Camera-type eye (tissue), 1 donor: ENCODE results near the gene MFN1. TPM values are rescaled to one million over a fixed set of nuclear protein-coding genes. Genes with fewer than 3 reads are reported as not detected.

Experiments
- total RNA-seq: library from RNA; depleted of rRNA; stranded (reverse); fragments of >200 nt; gene quantifications from one replicate; pipeline ENCODE4 v1.2.3, GENCODE V29; 2014

Gene MFN1
- total RNA-seq = 70.6 TPM

DNA sequence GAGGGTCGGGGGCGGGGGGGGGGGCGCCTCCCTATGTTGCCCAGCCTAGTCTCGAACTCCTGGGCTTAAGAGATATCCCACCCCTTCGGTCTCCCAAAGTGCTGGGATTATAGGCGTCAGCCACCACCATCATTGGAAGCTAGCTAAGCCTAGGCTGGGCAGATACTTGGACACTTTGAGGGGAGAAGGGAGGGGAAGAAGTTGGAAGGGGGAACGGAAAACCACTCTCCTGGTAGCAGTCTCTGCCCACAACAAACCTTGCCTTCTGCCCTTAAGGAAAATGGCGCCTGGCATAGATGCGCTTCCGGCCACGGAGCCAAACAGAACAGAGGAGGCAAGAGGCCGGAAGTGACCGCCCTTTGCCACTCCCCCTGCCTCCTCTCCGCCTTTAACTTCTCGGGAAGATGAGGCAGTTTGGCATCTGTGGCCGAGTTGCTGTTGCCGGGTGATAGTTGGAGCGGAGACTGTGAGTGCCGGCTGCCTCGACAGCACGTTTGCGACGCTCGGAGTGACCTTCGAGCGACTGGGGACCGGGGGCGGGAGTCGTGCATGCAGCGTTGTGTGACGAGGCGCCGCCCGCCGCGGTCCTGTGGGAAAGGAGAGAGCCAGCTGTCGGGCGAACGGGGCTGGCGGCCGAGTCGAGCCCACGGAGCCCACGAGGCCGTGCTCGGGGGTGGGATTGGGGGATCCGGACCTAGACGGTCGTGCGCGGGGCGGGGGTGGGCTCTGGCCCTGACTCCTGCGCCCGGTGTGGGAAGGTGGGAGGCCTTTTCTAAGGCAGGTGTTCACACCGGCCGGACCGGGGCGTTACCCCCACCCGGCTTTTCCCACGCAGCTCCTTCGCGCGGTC, at the start of gene MFN1:
TSS of gene MFN1 (plus strand) at position 365 of the 850 bp plus-strand sequence. CDS start 1,143 bp downstream, outside the sequence.

DNA sequence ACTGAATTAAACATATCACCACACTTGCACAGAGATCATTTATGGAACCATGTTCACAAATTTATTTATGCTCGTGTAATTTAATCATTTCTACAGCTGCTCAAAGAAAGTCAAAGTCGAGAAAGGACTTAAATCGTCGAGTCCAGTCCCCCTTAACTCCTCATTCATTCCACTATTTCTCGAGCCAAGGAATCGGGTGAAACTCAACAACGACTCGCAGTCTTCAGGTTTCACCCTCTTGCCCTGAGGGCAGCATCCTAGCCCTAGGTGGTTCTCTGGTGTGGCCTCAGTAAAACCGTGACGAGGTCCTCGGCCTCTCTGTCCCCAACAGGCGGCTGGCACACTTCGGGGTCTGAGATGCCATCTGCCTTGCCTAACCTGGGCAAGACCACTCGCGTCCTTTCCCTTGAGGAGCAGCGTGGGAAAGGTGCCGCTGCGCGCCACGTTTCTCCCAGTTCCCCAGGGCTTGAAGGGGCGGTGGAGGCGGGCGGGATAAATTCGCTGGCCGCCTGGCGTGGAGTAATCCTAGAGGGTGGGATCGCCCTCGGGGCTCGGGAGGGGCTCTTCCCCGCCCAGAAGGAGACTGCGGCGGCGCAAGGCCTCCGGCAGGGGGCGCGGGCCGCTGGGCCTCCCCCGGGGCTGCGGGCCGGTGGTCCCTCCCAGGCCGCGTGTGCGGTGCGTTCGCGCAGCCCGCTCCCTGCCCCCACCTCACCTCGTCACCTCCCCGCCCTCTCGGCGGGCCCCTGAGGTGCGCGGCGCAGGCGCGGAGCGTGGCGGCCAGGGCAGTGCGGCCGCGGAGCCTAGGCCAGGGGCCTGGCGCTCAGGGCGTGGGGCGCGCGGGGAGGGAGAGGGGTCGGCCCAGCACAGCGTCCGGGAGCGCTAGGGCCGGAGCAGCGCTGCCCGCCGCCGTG, 25.0 kb upstream of the MFN1 start, which contains the start of gene ZNF639:
TSS of gene ZNF639 (plus strand) at position 746 of the 911 bp plus-strand sequence. CDS start 5,263 bp downstream, outside the sequence.

Other genes starting within 250 kb of the MFN1 start
- gene PIK3CA, start 199.4 kb upstream of the MFN1 start, total RNA-seq = 59.6 TPM
- gene KCNMB3, start 96.6 kb upstream of the MFN1 start, total RNA-seq = 4.9 TPM
- gene ZNF639, start 24.7 kb upstream of the MFN1 start, total RNA-seq = 86.6 TPM
- gene GNB4, start 103.8 kb downstream of the MFN1 start, total RNA-seq = 46.9 TPM
- 88.4 TPM for gene ACTL6A, start 215.2 kb downstream of the MFN1 start, total RNA-seq